Stimulated activated CD4-positive, alpha-beta T cell treated with anti-CD3 and anti-CD28 coated beads, Interleukin-15, amount 100 ng/mL, for 48 hours (primary cell): ENCODE measurements around the gene ARRB1.
"Not testable (repeated sequence)": the region's sequence is repeated elsewhere in the genome, so short reads cannot be mapped to it uniquely, and the experiment has no call there.

Experiments used
- DNase-seq, 2 donors: peaks; one replicate each; pipeline ENCODE4 v3.0.0-alpha.2; 2020; ENCODE audit warnings: low read depth in 2 of 2

Gene ARRB1

GRCh38 chr11:75276186-75276585 lies 75.3 kb downstream of the ARRB1 start:
- DNase-seq, result no peak

GRCh38 chr11:75275581-75275980 lies 75.9 kb downstream of the ARRB1 start:
- peak; percentile 23 to 38 for DNase-seq

- not testable (repeated sequence) for DNase-seq
Measured at GRCh38 chr11:75274716-75275115, 76.7 kb downstream of the ARRB1 start.

GRCh38 chr11:75273411-75274391 lies 77.8 kb downstream of the ARRB1 start:
- DNase-seq, result no peak

- DNase-seq, result no peak
Measured at GRCh38 chr11:75272821-75273301, 78.6 kb downstream of the ARRB1 start.

GRCh38 chr11:75272391-75272790 lies 79.1 kb downstream of the ARRB1 start:
- DNase-seq, result no peak

GRCh38 chr11:75271730-75272129 lies 79.7 kb downstream of the ARRB1 start:
- DNase-seq, result no peak

- DNase-seq, result no peak
Measured at GRCh38 chr11:75270896-75271418, 80.5 kb downstream of the ARRB1 start.

- no peak for DNase-seq
Measured at GRCh38 chr11:75269896-75270295, 81.6 kb downstream of the ARRB1 start.

- DNase-seq, result no peak
Measured at GRCh38 chr11:75269367-75269660, 82.1 kb downstream of the ARRB1 start.

- no peak for DNase-seq
Measured at GRCh38 chr11:75268626-75269366, 82.7 kb downstream of the ARRB1 start.

- no peak for DNase-seq
Measured at GRCh38 chr11:75267171-75267970, 84.1 kb downstream of the ARRB1 start.

- DNase-seq, result no peak
Measured at GRCh38 chr11:75265851-75266531, 85.5 kb downstream of the ARRB1 start.

GRCh38 chr11:75264971-75265370 lies 86.5 kb downstream of the ARRB1 start:
- DNase-seq, result no peak

- no peak for DNase-seq
Measured at GRCh38 chr11:75264356-75264755, 87.1 kb downstream of the ARRB1 start.

- no peak for DNase-seq
Measured at GRCh38 chr11:75263944-75264349, 87.5 kb downstream of the ARRB1 start.

GRCh38 chr11:75262961-75263852 lies 88.3 kb downstream of the ARRB1 start:
- no peak for DNase-seq

- DNase-seq, result no peak
Measured at GRCh38 chr11:75262436-75262835, 89.0 kb downstream of the ARRB1 start.

- no peak for DNase-seq
Measured at GRCh38 chr11:75261902-75262361, 89.5 kb downstream of the ARRB1 start.
